Stomach smooth muscle (tissue), 2 donors: ENCODE measurements around the gene C1GALT1C1.
"Not testable (repeated sequence)": the region's sequence is repeated elsewhere in the genome, so short reads cannot be mapped to it uniquely, and the experiment has no call there.

ENCODE experiments used
- H3K27ac ChIP-seq: one replicate; pipeline ENCODE4 v1.7.0; 2013; ENCODE audit warnings: mild to moderate bottlenecking, low read length, inconsistent platforms
- H3K27me3 ChIP-seq, 2 donors: one replicate each; pipeline ENCODE4 v1.7.0; 2013; ENCODE audit warnings: low read length in 2 of 2; ENCODE audit not compliant: insufficient read depth in 2 of 2, control insufficient read depth in 1 of 2
- H3K36me3 ChIP-seq, 2 donors: one replicate each; pipeline ENCODE4 v1.7.0; 2013; ENCODE audit warnings: low read length in 2 of 2; ENCODE audit not compliant: control insufficient read depth in 2 of 2, insufficient read depth in 2 of 2
- H3K4me1 ChIP-seq: one replicate; pipeline ENCODE4 v1.7.0; 2013; ENCODE audit warnings: low read length; ENCODE audit not compliant: control insufficient read depth, insufficient read depth
- H3K4me3 ChIP-seq, 2 donors: one replicate each; pipeline ENCODE4 v1.7.0; 2013; ENCODE audit warnings: low read length in 2 of 2
- H3K9ac ChIP-seq, 2 donors: one replicate each; pipeline ENCODE4 v1.7.0; 2013; ENCODE audit warnings: low read length in 2 of 2, mild to moderate bottlenecking in 1 of 2
- H3K9me3 ChIP-seq, 2 donors: one replicate each; pipeline ENCODE4 v1.7.0; 2013; ENCODE audit warnings: low read length in 2 of 2; ENCODE audit not compliant: control insufficient read depth in 2 of 2
- donor health status: healthy.
- donor health status: Pancreatic carcinoma.

Gene C1GALT1C1

GRCh38 chrX:120653000-120653399 lies 23.1 kb upstream of the C1GALT1C1 start:
- Histone ChIP-seq H3K27ac (no peak overlapping the region), H3K4me3 (no peak overlapping the region), H3K36me3 (no peaks in the 10 kb centered on the region), H3K9me3 (no peaks in the 10 kb centered on the region), H3K9ac (no peak overlapping the region), H3K4me1 (no peaks in the 10 kb centered on the region), H3K27me3 (peaks cover 0 to 5% of the 10 kb centered on the region in 2 donors)

GRCh38 chrX:120652256-120652655 lies 22.4 kb upstream of the C1GALT1C1 start:
- H3K9me3 ChIP-seq, H3K27me3 ChIP-seq, H3K9ac ChIP-seq, H3K4me3 ChIP-seq, H3K27ac ChIP-seq, H3K36me3 ChIP-seq, H3K4me1 ChIP-seq: not testable (repeated sequence)

- Histone ChIP-seq H3K4me3 (no peak overlapping the region), H3K36me3 (no peaks in the 10 kb centered on the region), H3K9me3 (no peaks in the 10 kb centered on the region), H3K27ac (no peak overlapping the region), H3K9ac (no peak overlapping the region), H3K4me1 (no peaks in the 10 kb centered on the region), H3K27me3 (no peaks in the 10 kb centered on the region)
Observed at GRCh38 chrX:120647127-120647526, 17.3 kb upstream of the C1GALT1C1 start.

- no peaks in the 10 kb centered on the region for H3K9me3 ChIP-seq
Observed at GRCh38 chrX:120642871-120643270, 13.0 kb upstream of the C1GALT1C1 start.

GRCh38 chrX:120638619-120639018 lies 8.8 kb upstream of the C1GALT1C1 start:
- Histone ChIP-seq H3K4me3 (no peak overlapping the region), H3K9ac (no peak overlapping the region), H3K27ac (no peak overlapping the region), H3K36me3 (no peaks in the 10 kb centered on the region), H3K4me1 (no peaks in the 10 kb centered on the region), H3K9me3 (no peaks in the 10 kb centered on the region), H3K27me3 (no peaks in the 10 kb centered on the region)

More at GRCh38 chrX:120642871-120643270, 13.0 kb upstream of the C1GALT1C1 start:
- Histone ChIP-seq H3K27ac (no peak overlapping the region), H3K9ac (no peak overlapping the region), H3K27me3 (no peaks in the 10 kb centered on the region), H3K4me1 (no peaks in the 10 kb centered on the region), H3K4me3 (no peak overlapping the region), H3K36me3 (no peaks in the 10 kb centered on the region)

- Histone ChIP-seq H3K9me3 (no peaks in the 10 kb centered on the region), H3K36me3 (no peaks in the 10 kb centered on the region), H3K4me1 (no peaks in the 10 kb centered on the region), H3K27ac (no peak overlapping the region), H3K27me3 (no peaks in the 10 kb centered on the region), H3K9ac (no peak overlapping the region), H3K4me3 (no peak overlapping the region)
Observed at GRCh38 chrX:120625371-120625770, 4.5 kb downstream of the C1GALT1C1 start.

- H3K36me3 ChIP-seq, result no peaks in the 10 kb centered on the region
- H3K9ac ChIP-seq, result no peak overlapping the region
- no peaks in the 10 kb centered on the region for H3K4me1 ChIP-seq
- H3K27me3 ChIP-seq, result no peaks in the 10 kb centered on the region
- H3K27ac ChIP-seq, result no peak overlapping the region
- H3K4me3 ChIP-seq, result no peak overlapping the region
- no peaks in the 10 kb centered on the region for H3K9me3 ChIP-seq
Observed at GRCh38 chrX:120617996-120618630, 11.7 kb downstream of the C1GALT1C1 start.

- peaks cover 0 to 4% of the 10 kb centered on the region in 2 donors for H3K36me3 ChIP-seq
- H3K27ac ChIP-seq, result no peak overlapping the region
- H3K4me1 ChIP-seq, result no peaks in the 10 kb centered on the region
- no peaks in the 10 kb centered on the region for H3K9me3 ChIP-seq
- no peaks in the 10 kb centered on the region for H3K27me3 ChIP-seq
- H3K9ac ChIP-seq, result no peak overlapping the region
- no peak overlapping the region for H3K4me3 ChIP-seq
Observed at GRCh38 chrX:120614816-120615215, 15.0 kb downstream of the C1GALT1C1 start.

- H3K36me3 ChIP-seq, result peaks cover 0 to 4% of the 10 kb centered on the region in 2 donors
- no peaks in the 10 kb centered on the region for H3K4me1 ChIP-seq
- no peaks in the 10 kb centered on the region for H3K27me3 ChIP-seq
- H3K9ac ChIP-seq, result no peak overlapping the region
- no peak overlapping the region for H3K4me3 ChIP-seq
- H3K27ac ChIP-seq, result no peak overlapping the region
- no peaks in the 10 kb centered on the region for H3K9me3 ChIP-seq
Observed at GRCh38 chrX:120612086-120612485, 17.8 kb downstream of the C1GALT1C1 start.

GRCh38 chrX:120604361-120604782 lies 25.5 kb downstream of the C1GALT1C1 start:
- Histone ChIP-seq H3K4me3 (peak overlapping the region; percentile 61 to 81), H3K9me3 (no peaks in the 10 kb centered on the region), H3K9ac (peak overlapping the region; percentile 77 to 84), H3K4me1 (no peaks in the 10 kb centered on the region), H3K27me3 (peaks cover 0 to 2% of the 10 kb centered on the region in 2 donors), H3K36me3 (no peaks in the 10 kb centered on the region), H3K27ac (peak overlapping the region; percentile 82)

- H3K4me3 ChIP-seq, result peak within 1 kb of the TSS; percentile 61 to 81
- peak within 1 kb of the TSS; percentile 82 for H3K27ac ChIP-seq
- peak within 1 kb of the TSS; percentile 77 to 84 for H3K9ac ChIP-seq
- H3K36me3 ChIP-seq, result no peaks in the 10 kb centered on the region
- H3K4me1 ChIP-seq, result no peaks in the 10 kb centered on the region
- no peaks in the 10 kb centered on the region for H3K9me3 ChIP-seq
- peaks cover 0 to 2% of the 10 kb centered on the region in 2 donors for H3K27me3 ChIP-seq
Observed at GRCh38 chrX:120603707-120604360, 26.0 kb downstream of the C1GALT1C1 start, which contains the start of gene MCTS1. Gene MCTS1, plus strand, starts transcription at chrX:120604101. Its CDS starts 136 bp downstream, at chrX:120604237.
